Tibial artery (tissue), 4 donors: ENCODE results near the gene UBA3.

Experiments used
- DNase-seq, 2 donors: peaks; one replicate each; pipeline ENCODE4 v3.0.0-alpha.2; 2019
- H3K27ac ChIP-seq, 2 donors: fragments of 200-600 bp; sonication (generic) in 1 of 2; 1 replicate in 1 of 2; 2 replicates in 1 of 2; pipeline ENCODE4 v1.5.1; 2018 to 2019; ENCODE audit warnings: mild to moderate bottlenecking in 1 of 2
- H3K27me3 ChIP-seq, 2 donors: fragments of 200-600 bp; sonication (generic) in 1 of 2; one replicate each; pipeline versions ENCODE4 v1.5.1 to v1.6.0; 2016 to 2019
- H3K36me3 ChIP-seq, 3 donors: fragments of 200-600 bp; sonication (generic) in 2 of 3; one replicate each; pipeline ENCODE4 v1.5.1; 2016 to 2019; ENCODE audit warnings: mild to moderate bottlenecking in 2 of 3
- H3K4me1 ChIP-seq, 4 donors: fragments of 200-600 bp; sonication (generic) in 2 of 4; 1 replicate in 3 of 4; 2 replicates in 1 of 4; pipeline ENCODE4 v1.5.1; 2016 to 2019
- H3K4me3 ChIP-seq, 2 donors: fragments of 200-600 bp; sonication (generic) in 1 of 2; 1 replicate in 1 of 2; 2 replicates in 1 of 2; pipeline ENCODE4 v1.5.1; 2018 to 2019; ENCODE audit warnings: mild to moderate bottlenecking in 2 of 2
- H3K9me3 ChIP-seq, 3 donors: fragments of 200-600 bp; sonication (generic) in 1 of 3; one replicate each; pipeline ENCODE4 v1.5.1; 2016 to 2019
- intact Hi-C: fragments of 100-400 bp; cut with DNase I; formaldehyde crosslinking; loops from one replicate; pipeline ENCODE4 v1.15.0; 2023; ENCODE audit warnings: low total_unique reads
- TF ChIP-seq, protein P1 (sequence below), 2 experiments: fragments of 200-600 bp in 1 of 2; fragments of 450-650 bp in 1 of 2; IDR thresholded peaks; one replicate each; pipeline ENCODE4 v1.5.1; 2017 to 2019; ENCODE audit warnings: antibody characterized with exemption in 2 of 2, mild to moderate bottlenecking in 1 of 2, moderate library complexity in 1 of 2

Gene UBA3

DNA sequence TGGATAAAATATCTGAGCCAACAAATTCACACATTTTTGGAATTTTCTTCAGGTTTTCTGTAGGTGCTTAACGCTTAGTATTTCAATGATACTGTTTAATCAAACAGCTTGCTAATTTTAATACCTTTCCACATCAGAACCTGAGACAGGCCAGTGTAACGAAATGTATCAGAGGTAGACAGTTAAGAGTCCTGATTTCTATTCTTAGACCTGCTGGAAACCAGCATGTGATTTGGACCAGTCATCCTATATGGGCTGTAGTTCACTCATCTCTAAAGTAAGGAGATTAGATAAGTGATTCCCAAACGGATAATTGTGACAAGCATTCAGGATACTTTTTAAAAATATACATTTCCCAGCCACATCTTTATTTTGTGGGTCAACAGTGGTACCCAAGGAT is 23.0 kb upstream of the UBA3 start:
- Histone ChIP-seq H3K27ac (no peak overlapping the region), H3K4me3 (no peak overlapping the region), H3K9me3 (no peaks in the 10 kb centered on the region), H3K36me3 (peaks cover 24 to 44% (median 31%) of the 10 kb centered on the region in 3 donors), H3K4me1 (peaks cover 0 to 48% (median 13%) of the 10 kb centered on the region in 4 donors), H3K27me3 (no peaks in the 10 kb centered on the region)
- intact Hi-C loops, result no loop called here
- DNase-seq, result no peak
- TF ChIP-seq, protein P1, sequence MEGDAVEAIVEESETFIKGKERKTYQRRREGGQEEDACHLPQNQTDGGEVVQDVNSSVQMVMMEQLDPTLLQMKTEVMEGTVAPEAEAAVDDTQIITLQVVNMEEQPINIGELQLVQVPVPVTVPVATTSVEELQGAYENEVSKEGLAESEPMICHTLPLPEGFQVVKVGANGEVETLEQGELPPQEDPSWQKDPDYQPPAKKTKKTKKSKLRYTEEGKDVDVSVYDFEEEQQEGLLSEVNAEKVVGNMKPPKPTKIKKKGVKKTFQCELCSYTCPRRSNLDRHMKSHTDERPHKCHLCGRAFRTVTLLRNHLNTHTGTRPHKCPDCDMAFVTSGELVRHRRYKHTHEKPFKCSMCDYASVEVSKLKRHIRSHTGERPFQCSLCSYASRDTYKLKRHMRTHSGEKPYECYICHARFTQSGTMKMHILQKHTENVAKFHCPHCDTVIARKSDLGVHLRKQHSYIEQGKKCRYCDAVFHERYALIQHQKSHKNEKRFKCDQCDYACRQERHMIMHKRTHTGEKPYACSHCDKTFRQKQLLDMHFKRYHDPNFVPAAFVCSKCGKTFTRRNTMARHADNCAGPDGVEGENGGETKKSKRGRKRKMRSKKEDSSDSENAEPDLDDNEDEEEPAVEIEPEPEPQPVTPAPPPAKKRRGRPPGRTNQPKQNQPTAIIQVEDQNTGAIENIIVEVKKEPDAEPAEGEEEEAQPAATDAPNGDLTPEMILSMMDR (IDR thresholded peaks at IDR 0.05), result no peak

DNA sequence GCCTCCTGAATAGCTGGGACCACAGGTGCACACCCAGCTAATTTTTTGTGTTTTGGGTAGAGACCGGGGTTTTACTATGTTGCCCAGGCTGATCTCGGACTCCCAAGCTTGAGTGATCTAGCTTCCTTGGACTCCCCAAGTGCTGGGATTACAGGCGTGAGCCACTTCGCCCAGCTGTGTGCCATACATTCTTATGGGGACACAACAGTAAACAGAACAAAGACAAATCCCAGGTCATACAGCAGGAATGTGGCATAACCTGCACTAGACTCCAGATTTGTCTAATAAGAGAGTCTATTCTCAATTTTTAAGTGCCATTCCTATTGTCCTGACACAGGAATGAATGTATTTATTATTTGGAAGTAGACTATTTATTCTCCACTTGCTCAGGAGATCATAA is 22.2 kb upstream of the UBA3 start:
- no peak for DNase-seq
- H3K9me3 ChIP-seq, result no peaks in the 10 kb centered on the region
- H3K4me1 ChIP-seq, result peaks cover 0 to 55% (median 16%) of the 10 kb centered on the region in 4 donors
- H3K4me3 ChIP-seq, result no peak overlapping the region
- intact Hi-C loops, result no loop called here
- TF ChIP-seq, protein P1 (IDR thresholded peaks at IDR 0.05), result no peak
- H3K27ac ChIP-seq, result no peak overlapping the region
- H3K27me3 ChIP-seq, result no peaks in the 10 kb centered on the region
- H3K36me3 ChIP-seq, result peaks cover 24 to 44% (median 31%) of the 10 kb centered on the region in 3 donors

GRCh38 chr3:69099576-69099975 is 19.4 kb upstream of the UBA3 start:
- Histone ChIP-seq H3K4me1 (peaks cover 0 to 67% (median 31%) of the 10 kb centered on the region in 4 donors), H3K36me3 (peaks cover 24 to 31% (median 28%) of the 10 kb centered on the region in 3 donors), H3K27me3 (no peaks in the 10 kb centered on the region), H3K9me3 (no peaks in the 10 kb centered on the region), H3K27ac (no peak overlapping the region), H3K4me3 (no peak overlapping the region)
- intact Hi-C loops, result no loop called here
- TF ChIP-seq, protein P1 (IDR thresholded peaks at IDR 0.05), result no peak
- no peak for DNase-seq

GRCh38 chr3:69097407-69098086 is 17.4 kb upstream of the UBA3 start:
- Histone ChIP-seq H3K4me3 (no peak overlapping the region), H3K9me3 (no peaks in the 10 kb centered on the region), H3K27me3 (no peaks in the 10 kb centered on the region), H3K27ac (peak overlapping the region in 1 of 2 donors; percentile 23), H3K4me1 (peaks cover 0 to 87% (median 48%) of the 10 kb centered on the region in 4 donors), H3K36me3 (peaks cover 10 to 11% (median 10%) of the 10 kb centered on the region in 3 donors)
- TF ChIP-seq, protein P1 (IDR thresholded peaks at IDR 0.05), result no peak
- intact Hi-C loops, result no loop called here
- DNase-seq, result no peak

- Histone ChIP-seq H3K9me3 (no peaks in the 10 kb centered on the region), H3K27me3 (no peaks in the 10 kb centered on the region), H3K27ac (peak overlapping the region; percentile 74 to 75), H3K4me1 (peaks cover 0 to 97% (median 61%) of the 10 kb centered on the region in 4 donors), H3K36me3 (no peaks in the 10 kb centered on the region), H3K4me3 (no peak overlapping the region)
- intact Hi-C loops, result no loop called here
- DNase-seq, result no peak
- TF ChIP-seq, protein P1 (IDR thresholded peaks at IDR 0.05), result no peak
Observed at GRCh38 chr3:69096299-69096698, 16.1 kb upstream of the UBA3 start.
